GM18505 (cell line): Measurements from ENCODE around the gene ALG9.

ENCODE experiments used
- ATAC-seq: cut with Tn5 transposase; IDR thresholded peaks from one replicate; pipeline ENCODE4 v1.9.1; 2021; ENCODE audit not compliant: unreplicated experiment
- POLR2A ChIP-seq: IDR thresholded peaks from 4 replicates; pipeline ENCODE4 v1.6.1; 2011; ENCODE audit warnings: borderline replicate concordance; ENCODE audit not compliant: insufficient read depth, insufficient read length; ENCODE audit errors: extremely low read depth

ALG9 gene

GRCh38 chr11:111743700-111744099, 127.7 kb downstream of the ALG9 start:
- no peak for ATAC-seq
- TF ChIP-seq POLR2A: no peak

- no peak for ATAC-seq
- TF ChIP-seq POLR2A: no peak
Measured at GRCh38 chr11:111741751-111742150, 129.6 kb downstream of the ALG9 start.

- no peak for TF ChIP-seq POLR2A
- ATAC-seq: no peak
Measured at GRCh38 chr11:111739299-111739698, 132.1 kb downstream of the ALG9 start.

GRCh38 chr11:111737444-111738210, 133.8 kb downstream of the ALG9 start:
- no peak for ATAC-seq
- no peak for TF ChIP-seq POLR2A

GRCh38 chr11:111736621-111737443, 134.5 kb downstream of the ALG9 start:
- ATAC-seq: no peak

More at GRCh38 chr11:111736621-111737443, 134.5 kb downstream of the ALG9 start:
- no peak for TF ChIP-seq POLR2A
